ENCODE results near the gene DCUN1D2. TPM values are rescaled to one million over a fixed set of nuclear protein-coding genes. Genes with fewer than 3 reads are reported as not detected.

Gene DCUN1D2
- total and polyA plus RNA-seq, 9 donors = 9.7 to 31.4 (median 16.4) TPM

DNA sequence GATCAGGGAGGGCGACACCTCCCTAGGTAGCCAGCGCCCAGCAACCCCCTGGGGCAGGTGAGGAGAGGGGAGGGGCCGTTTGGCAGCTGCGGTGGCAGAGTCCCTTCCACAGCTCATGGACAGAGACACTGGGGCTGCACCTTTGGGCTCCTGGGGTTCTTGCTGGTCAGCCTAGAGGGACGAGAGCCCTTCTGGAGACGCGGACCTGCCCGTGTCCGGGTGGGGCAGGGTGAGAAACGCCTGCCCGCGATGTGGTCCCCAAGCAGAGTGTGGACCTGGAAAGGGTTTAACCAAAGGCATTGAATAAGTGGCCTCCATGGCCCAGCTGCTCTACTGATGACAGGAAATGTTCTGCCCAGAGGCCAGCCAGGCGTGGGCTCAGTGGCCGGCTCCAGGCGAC is 75.5 kb downstream of the DCUN1D2 start:
- DNase-seq = no peak
- intact Hi-C loops (cut with DNase I) = no loop called here
- Histone ChIP-seq H3K4me1 (ENCODE audit: insufficient read depth) (no peaks in the 10 kb centered on the region), H3K4me3 (no peak overlapping the region), H3K36me3 (no peaks in the 10 kb centered on the region), H3K9me3 (no peaks in the 10 kb centered on the region), H3K27me3 (no peaks in the 10 kb centered on the region), H3K27ac (no peak overlapping the region)
- WGBS, 3 donors = 89 to 94% (median 91%) methylated on average over 15 of the region's 15 CpGs
- TF ChIP-seq, protein P1, sequence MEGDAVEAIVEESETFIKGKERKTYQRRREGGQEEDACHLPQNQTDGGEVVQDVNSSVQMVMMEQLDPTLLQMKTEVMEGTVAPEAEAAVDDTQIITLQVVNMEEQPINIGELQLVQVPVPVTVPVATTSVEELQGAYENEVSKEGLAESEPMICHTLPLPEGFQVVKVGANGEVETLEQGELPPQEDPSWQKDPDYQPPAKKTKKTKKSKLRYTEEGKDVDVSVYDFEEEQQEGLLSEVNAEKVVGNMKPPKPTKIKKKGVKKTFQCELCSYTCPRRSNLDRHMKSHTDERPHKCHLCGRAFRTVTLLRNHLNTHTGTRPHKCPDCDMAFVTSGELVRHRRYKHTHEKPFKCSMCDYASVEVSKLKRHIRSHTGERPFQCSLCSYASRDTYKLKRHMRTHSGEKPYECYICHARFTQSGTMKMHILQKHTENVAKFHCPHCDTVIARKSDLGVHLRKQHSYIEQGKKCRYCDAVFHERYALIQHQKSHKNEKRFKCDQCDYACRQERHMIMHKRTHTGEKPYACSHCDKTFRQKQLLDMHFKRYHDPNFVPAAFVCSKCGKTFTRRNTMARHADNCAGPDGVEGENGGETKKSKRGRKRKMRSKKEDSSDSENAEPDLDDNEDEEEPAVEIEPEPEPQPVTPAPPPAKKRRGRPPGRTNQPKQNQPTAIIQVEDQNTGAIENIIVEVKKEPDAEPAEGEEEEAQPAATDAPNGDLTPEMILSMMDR (IDR thresholded peaks at IDR 0.05) = no peak
- TF ChIP-seq POLR2A (IDR thresholded peaks at IDR 0.05) (no peak), EP300 (IDR thresholded peaks at IDR 0.05) (no peak)

DNA sequence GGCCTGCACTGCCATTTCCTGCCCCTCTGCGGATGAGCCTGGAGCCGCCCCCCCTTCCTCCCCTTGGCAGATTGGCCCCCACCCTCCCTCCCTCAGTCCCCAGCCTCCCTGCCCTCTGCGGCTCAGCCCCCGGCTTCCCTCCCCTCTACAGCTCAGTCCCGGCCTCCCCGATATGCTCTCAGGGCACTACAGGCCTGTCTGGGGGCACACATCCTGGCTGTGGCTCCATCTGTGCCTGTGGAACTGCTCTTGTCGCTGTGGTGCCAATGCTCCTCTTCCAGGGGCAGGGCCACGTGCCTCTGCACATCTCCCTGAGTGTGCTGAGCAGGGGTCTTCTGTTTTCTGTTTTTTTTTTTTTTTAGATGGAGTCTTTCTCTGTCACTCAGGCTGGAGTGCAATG is 76.2 kb downstream of the DCUN1D2 start:
- 60 to 79% (median 68%) methylated on average over 8 of the region's 8 CpGs for WGBS, 3 donors
- Histone ChIP-seq H3K4me3 (no peak overlapping the region), H3K4me1 (ENCODE audit: insufficient read depth) (no peaks in the 10 kb centered on the region), H3K9me3 (no peaks in the 10 kb centered on the region), H3K27me3 (no peaks in the 10 kb centered on the region), H3K36me3 (no peaks in the 10 kb centered on the region), H3K27ac (no peak overlapping the region)
- intact Hi-C loops (cut with DNase I) = no loop called here
- no peak for TF ChIP-seq EP300 (IDR thresholded peaks at IDR 0.05)
- DNase-seq = no peak

DNA sequence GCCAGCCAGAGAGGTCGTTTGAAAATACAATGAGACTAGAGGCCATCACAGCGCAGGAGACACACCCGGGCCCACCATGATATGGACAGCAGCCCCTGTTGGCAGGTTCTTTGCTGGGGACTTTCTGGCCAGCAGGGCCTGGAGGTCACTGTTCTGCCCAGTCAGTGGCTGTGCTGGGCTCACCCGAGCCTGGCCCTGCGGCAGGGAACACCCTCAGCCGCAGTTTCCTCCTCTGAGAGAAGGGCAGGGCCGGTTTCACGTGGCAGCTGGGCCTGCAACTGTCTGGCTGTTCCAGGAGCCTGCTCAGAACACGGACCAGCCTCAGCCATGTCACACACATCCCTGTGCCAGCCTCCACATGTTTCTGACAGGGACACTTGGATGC is 76.6 kb downstream of the DCUN1D2 start:
- H3K9me3 ChIP-seq = no peaks in the 10 kb centered on the region
- no peaks in the 10 kb centered on the region for H3K27me3 ChIP-seq
- TF ChIP-seq EP300 (IDR thresholded peaks at IDR 0.05) (no peak), POLR2A (IDR thresholded peaks at IDR 0.05) (no peak)
- TF ChIP-seq, protein P1 (IDR thresholded peaks at IDR 0.05) = no peak
- DNase-seq = no peak
- H3K36me3 ChIP-seq = no peaks in the 10 kb centered on the region
- no peak overlapping the region for H3K4me3 ChIP-seq
- intact Hi-C loops (cut with DNase I) = no loop called here
- 60 to 72% (median 68%) methylated on average over 6 to 9 of the region's 9 CpGs for WGBS, 3 donors
- no peak overlapping the region for H3K27ac ChIP-seq
- no peaks in the 10 kb centered on the region for H3K4me1 ChIP-seq (ENCODE audit: insufficient read depth)

DNA sequence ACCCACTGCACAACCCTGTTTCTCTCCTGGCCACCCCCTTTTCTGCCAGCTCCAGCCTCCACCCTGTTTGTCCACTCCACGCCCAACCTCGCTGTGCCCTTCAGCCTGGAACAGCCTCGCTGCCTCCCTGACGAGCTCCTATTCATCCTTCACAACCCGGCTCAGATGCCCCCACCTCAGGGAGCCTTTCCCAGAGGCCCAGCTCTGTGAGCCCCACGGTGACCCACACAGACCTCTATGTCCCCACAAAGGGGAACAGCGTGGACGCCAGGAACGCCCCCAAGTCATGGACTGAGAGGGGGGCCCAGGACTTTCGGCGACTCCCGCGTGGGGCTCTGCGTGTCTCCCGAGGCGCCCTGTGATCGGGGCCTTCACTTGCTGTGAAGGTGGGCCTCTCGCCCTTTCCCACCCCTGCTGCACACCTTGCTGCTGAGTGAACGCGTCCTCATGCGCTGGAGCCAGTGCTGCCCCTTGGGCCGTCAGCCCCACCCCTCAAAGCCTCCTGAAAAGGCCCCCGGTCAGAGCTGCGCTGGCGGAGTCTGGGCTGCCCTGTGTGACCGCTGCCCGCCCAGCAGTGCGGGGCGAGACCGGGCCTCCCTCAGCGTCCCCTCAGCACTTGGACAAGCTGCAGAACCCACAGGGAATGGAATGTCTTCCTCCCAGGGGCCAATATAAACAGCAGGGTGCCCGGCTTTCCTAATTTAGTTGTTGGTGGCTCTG is 77.2 kb downstream of the DCUN1D2 start:
- Histone ChIP-seq H3K4me3 (no peak overlapping the region), H3K27me3 (no peaks in the 10 kb centered on the region), H3K27ac (no peak overlapping the region), H3K4me1 (ENCODE audit: insufficient read depth) (no peaks in the 10 kb centered on the region), H3K9me3 (no peaks in the 10 kb centered on the region), H3K36me3 (no peaks in the 10 kb centered on the region)
- intact Hi-C loops (cut with DNase I) = no loop called here
- no peak for DNase-seq
- 79 to 91% (median 83%) methylated on average over 28 to 32 of the region's 32 CpGs for WGBS, 3 donors
- TF ChIP-seq, protein P1 (IDR thresholded peaks at IDR 0.05) = no peak
- no peak for TF ChIP-seq EP300 (IDR thresholded peaks at IDR 0.05)
- TF ChIP-seq POLR2A (IDR thresholded peaks at IDR 0.05) = no peak

DNA sequence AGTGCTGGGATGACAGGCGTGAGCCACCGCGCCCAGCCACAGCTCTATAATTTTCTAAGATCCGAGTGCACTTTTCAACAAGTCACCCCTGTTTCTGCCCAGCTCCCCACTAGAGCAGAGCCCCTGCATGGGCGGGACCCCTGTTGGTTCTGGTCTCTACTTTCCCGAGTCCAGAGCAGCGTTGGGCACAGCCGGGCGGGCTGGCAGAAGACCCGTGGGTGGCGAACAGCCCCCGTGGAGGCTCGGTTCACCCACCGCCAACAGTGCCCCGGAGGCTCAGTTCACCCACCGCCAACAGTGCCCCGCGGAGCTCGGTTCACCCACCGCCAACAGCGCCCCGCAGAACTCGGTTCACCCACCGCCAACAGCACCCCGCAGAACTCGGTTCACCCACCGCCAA is 78.1 kb downstream of the DCUN1D2 start:
- no peak for DNase-seq
- Histone ChIP-seq H3K9me3 (no peaks in the 10 kb centered on the region), H3K4me1 (ENCODE audit: insufficient read depth) (no peaks in the 10 kb centered on the region), H3K36me3 (no peaks in the 10 kb centered on the region), H3K27me3 (no peaks in the 10 kb centered on the region), H3K4me3 (no peak overlapping the region), H3K27ac (no peak overlapping the region)
- intact Hi-C loops (cut with DNase I) = no loop called here
- WGBS, 3 donors = 91 to 98% (median 98%) methylated on average over 20 to 24 of the region's 27 CpGs
- TF ChIP-seq EP300 (IDR thresholded peaks at IDR 0.05) (no peak), POLR2A (IDR thresholded peaks at IDR 0.05) (no peak)
- TF ChIP-seq, protein P1 (IDR thresholded peaks at IDR 0.05) = no peak

All from ovary (tissue), 9 donors.